Ecto neural progenitor cell (in vitro differentiated cells): Measurements from ENCODE around the gene MYOM3.

Experiments
- DNase-seq: peaks from one replicate; pipeline ENCODE4 v3.0.0-alpha.2; 2018; ENCODE audit warnings: low spot score

MYOM3 gene

DNA sequence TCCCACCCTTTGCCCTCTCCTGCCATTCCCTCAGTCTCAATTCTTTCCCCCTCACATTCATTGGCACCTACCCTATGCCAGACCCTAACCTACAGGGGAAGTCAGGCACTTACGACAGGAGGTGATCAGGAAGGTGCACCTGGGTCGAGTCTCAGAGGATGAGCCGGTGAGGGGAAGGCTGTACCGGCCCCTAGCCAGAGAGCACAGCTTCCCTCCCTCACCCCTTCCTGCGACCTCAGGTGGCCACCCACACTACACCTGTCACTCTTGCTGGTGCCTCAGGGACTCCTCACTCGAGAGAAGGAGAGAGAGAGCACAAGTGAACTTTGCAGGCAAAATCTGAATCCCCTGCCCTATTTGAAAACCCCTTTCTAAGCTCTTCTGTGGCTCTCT lies 1.7 kb upstream of the MYOM3 start:
- no peak for DNase-seq

GRCh38 chr1:24111262-24111995 lies 506 bp downstream of the MYOM3 start:
- no peak for DNase-seq

GRCh38 chr1:24110642-24111261 lies 1.2 kb downstream of the MYOM3 start:
- DNase-seq = no peak

DNA sequence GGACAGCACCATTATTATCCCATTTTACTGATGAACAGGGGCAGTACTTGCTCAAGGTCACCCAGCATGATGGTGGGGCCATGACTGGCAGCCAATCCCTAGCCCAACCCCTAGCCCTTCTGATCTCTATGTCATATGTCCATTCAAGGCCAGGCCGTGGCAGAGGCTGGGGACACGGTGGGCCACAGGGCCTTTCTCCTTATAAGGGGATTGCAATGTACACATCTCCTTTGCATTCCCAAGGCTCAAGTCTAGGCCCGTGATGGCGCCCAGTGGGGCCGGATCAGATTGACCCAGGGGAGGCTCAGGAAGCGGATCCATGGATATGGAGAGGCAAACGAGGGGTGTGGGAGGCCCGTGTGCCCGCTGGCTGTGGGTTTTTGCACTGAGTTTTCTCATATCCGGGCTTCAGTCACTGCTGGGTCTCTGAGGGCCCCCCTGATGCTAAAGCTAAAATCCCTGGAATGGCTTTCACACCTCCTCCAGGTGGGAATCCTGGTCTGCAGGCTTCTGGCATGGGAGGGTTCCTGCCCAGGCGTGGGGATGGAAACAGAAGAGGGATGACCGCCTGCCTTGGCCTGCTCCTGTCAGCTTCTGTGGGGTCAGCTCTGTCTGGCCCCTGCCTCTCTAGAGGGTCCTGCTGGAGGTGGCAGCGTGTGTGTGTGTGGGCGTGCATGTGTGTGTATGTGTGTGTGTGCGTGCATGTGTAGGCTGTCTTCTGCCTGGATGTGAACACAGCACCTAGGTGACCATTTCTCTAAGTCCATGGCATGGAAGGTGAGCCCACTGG lies 2.1 kb downstream of the MYOM3 start:
- no peak for DNase-seq

DNA sequence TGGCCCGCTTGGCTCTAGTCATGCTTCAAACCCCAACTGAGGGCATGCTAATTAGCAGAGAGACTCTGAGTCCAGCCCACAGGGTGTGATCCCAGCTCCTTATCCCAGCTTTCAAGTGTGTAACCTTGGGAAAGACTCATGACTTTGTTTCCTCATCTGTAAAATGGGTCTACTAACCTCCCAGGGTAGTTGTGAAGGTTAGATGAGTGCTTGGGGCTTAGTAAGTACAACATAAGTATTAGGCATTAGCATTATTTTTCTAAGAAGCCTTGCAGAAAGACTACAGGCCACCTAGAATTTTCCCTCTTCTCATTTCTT lies 2.8 kb downstream of the MYOM3 start:
- DNase-seq = no peak

- DNase-seq = no peak
Observed at GRCh38 chr1:24108334-24109165, 3.4 kb downstream of the MYOM3 start.

- DNase-seq = no peak
Observed at GRCh38 chr1:24107462-24108138, 4.3 kb downstream of the MYOM3 start.

- DNase-seq = no peak
Observed at GRCh38 chr1:24105368-24106160, 6.4 kb downstream of the MYOM3 start.

GRCh38 chr1:24104854-24105253 lies 7.1 kb downstream of the MYOM3 start:
- DNase-seq = no peak

DNA sequence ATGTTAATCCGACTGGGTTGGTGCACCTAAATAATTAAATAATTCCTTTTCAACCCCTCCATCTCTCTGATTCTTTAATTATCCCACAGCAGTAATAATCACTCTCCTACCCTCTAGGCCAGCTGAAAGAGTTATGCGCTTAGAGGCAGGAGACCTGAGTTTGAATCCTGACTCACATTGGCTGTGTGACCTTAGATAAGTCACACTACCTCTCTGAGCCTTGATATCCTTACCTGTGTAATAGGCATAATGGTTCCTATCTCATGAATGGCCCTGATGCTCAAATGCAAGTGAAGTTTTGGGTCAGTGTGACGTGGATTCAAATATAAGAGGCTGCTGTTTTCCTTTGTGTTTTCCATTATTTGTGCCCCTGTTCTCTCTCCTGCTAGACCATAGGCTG lies 8.1 kb downstream of the MYOM3 start:
- DNase-seq = no peak

GRCh38 chr1:24103408-24103807 lies 8.5 kb downstream of the MYOM3 start:
- DNase-seq = no peak

- no peak for DNase-seq
Observed at GRCh38 chr1:24102961-24103360, 9.0 kb downstream of the MYOM3 start.

DNA sequence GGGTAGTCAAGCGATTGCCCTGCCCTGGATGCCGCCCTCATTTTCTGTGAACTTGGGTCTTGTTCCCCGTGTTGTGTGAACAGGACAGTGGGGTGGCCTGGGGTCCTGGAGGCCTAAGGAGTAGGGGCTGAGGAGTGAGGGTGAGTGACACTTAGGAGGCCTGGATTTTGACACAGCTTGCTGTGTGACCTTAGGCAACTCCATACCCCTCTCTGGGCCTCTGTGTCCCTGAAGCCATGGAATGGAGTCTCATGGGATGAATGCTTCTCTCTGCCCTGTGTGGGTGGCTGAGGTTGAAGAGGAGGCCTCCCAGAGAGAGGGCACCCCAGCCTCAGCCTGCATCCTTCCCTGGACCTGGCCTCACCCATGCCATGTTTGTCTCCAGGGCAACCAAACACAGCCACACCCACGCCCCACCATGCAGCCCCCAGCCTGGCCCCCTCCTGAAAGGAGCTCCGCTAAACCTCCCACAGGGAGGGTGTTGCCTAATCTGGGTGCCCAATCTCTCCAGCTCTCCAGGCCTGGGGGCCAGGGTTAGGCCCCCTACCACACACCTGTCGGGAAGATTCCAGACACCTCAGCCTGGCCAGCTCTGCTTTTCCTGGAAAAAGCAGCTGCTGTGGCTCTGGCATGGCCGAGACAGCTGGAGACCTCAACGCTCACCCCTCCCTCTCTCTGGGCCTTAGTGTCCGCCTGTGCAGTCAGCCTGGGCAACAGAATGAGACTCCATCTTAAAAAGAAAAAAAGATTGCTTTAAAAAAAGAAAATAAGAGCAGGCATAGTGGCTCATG lies 9.9 kb downstream of the MYOM3 start:
- DNase-seq = no peak

GRCh38 chr1:24100945-24101737 lies 10.8 kb downstream of the MYOM3 start:
- no peak for DNase-seq

GRCh38 chr1:24098943-24099638 lies 12.8 kb downstream of the MYOM3 start:
- DNase-seq = no peak

GRCh38 chr1:24098102-24098501 lies 13.8 kb downstream of the MYOM3 start:
- no peak for DNase-seq

- no peak for DNase-seq
Observed at GRCh38 chr1:24097663-24098062, 14.3 kb downstream of the MYOM3 start.

DNA sequence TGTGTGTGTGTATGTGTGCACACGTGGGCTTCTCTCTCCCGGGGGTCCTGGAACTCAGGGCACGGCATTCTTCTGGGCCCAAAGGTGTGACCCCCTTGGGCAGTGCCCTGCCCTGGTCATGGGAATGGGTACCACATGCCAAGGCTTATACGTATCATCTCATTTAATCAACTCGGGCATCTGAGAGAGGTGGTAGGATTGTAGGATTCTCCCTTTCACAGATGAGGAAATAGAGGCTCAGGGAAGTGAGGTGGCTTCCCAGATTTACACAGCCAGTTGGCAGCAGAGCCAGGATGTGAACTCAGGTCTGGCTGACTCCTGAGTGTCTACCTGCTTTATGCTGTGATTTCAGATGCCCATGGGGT lies 15.2 kb downstream of the MYOM3 start:
- DNase-seq = no peak
